Measurements from ENCODE around the gene EDC3. TPM values are rescaled to one million over a fixed set of nuclear protein-coding genes. Genes with fewer than 3 reads are reported as not detected.

EDC3 gene
- total RNA-seq, 4 donors from 2014 or later = 12.7 to 22.7 (median 15.2) TPM

DNA sequence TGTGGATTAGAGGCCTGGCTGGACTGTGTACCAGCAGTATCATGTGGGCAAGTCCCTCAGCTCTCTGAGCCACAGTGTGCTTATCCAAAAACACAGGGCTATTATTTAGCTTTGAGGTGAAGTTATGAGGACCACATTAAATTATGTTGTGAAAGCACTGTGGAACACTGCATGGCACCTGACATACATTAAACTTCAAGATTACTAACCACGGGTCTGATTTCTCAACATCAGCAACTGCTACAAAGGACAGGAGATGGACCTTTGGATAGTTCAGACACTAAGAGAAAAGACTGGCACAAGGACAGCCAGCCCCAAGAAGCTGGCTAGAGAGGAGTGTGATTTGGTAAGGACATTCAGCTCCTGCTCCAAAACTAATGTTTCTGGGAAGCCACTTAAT, 58.8 kb downstream of the EDC3 start:
- TF ChIP-seq CTCF (IDR thresholded peaks at IDR 0.05) = no peak
- ATAC-seq (ENCODE audit: low FRiP score) = no peak
- no peak for DNase-seq (ENCODE audit: low spot score)

DNA sequence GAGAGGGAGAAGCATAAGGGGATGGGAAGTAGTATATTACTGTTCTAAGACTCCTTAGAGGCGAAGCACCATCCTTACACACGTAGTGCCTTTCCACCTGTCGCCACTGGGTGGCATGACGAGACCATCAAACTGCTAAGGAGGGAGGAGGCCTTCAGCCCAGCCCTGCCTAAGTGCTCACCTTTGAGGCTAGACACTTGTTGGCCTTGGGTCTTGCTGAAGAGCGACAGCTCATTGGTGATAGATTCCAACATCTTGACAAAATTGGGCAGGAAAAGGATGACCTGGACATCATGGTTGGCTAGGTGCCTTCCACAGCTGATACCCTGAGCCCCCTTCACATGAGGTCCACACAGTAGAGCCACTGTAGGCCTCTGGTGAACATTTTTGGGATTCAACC, 60.6 kb downstream of the EDC3 start:
- peak in 1 of 3 donors; percentile 31 for TF ChIP-seq CTCF (IDR thresholded peaks at IDR 0.05)
- ATAC-seq (ENCODE audit: low FRiP score) (peak; percentile 51), DNase-seq (ENCODE audit: low spot score) (no peak)

DNA sequence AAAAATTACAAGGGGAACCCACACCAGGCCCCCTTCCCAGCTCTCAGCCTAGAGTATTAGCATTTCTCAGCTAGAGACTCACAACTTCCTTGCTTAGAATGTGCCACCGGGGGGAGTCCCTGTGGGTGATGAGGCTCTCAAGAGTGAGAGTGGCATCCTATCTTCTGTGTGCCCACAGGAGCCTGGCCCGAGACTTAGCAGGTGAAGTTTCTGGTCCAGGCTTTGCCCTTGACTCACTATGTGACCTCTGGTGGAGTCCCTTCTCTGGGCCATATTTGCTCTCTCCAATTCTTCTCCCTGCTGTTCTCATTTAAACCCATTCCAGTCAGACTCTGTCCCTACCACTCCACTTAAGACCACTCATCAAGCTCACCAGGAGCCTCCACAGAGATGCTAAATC, 62.0 kb downstream of the EDC3 start:
- ATAC-seq (ENCODE audit: low FRiP score) (no peak), DNase-seq (ENCODE audit: low spot score) (no peak)
- no peak for TF ChIP-seq CTCF (IDR thresholded peaks at IDR 0.05)

DNA sequence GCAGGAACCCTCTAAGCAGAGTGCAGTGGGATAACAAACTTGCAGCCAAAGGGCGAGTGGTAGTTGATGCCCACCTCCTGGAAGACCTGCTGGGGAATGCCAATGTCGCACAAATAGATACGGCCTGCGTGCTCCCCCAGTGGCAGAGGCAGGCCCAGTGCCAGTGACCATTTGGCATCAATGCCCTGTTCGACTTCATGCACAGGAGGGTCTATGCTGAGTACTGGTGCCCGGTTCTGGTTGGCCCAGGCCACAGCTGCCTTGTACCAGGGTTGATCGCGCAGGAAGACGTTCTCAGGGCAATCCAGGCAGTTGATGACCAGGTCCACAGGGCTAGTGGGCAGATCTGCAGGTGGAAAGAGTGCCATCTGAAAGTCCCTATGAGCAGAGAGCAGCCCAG, 63.2 kb downstream of the EDC3 start:
- TF ChIP-seq CTCF (IDR thresholded peaks at IDR 0.05) = no peak
- ATAC-seq (ENCODE audit: low FRiP score) = no peak
- no peak for DNase-seq (ENCODE audit: low spot score)

- ATAC-seq (ENCODE audit: low FRiP score) (no peak), DNase-seq (ENCODE audit: low spot score) (peak; percentile 64)
These were observed 63.8 kb downstream of the EDC3 start for GRCh38 chr15:74631935-74632560.

DNA sequence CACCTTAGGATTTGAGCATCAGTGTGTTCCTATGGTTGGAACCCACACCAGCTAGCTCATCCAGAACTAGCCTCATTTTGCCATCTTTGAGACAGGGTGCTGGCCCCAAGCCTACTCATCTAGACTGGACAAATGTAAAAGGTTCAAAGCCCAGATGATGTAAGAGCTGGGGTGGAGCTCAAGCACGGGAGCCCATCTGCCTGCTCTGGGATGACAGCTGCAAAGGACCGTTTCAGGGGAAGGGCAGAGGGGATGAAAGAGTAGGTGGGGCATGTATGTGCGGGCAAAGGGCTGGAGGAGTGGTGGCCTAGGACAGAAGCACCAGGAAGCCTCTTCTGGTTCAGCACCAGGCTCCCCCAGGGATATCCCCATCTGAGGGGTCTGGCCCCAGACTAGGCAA, 64.4 kb downstream of the EDC3 start:
- ATAC-seq (ENCODE audit: low FRiP score) (no peak), DNase-seq (ENCODE audit: low spot score) (no peak)
- no peak for TF ChIP-seq CTCF (IDR thresholded peaks at IDR 0.05)

More at GRCh38 chr15:74631935-74632560, 63.8 kb downstream of the EDC3 start:
- no peak for TF ChIP-seq CTCF (IDR thresholded peaks at IDR 0.05)

GRCh38 chr15:74631087-74631385, 64.8 kb downstream of the EDC3 start:
- TF ChIP-seq CTCF (IDR thresholded peaks at IDR 0.05) = no peak
- no peak for DNase-seq (ENCODE audit: low spot score)
- no peak for ATAC-seq (ENCODE audit: low FRiP score)
